Activated CD4-positive, alpha-beta memory T cell treated with anti-CD3 and anti-CD28 coated beads, Interleukin-2, amount 10 ng/mL, durations not matched to agents 7 days and 5 days (primary cell): ENCODE measurements around the gene FOXP4. TPM values are rescaled to one million over a fixed set of nuclear protein-coding genes. Genes with fewer than 3 reads are reported as not detected.

Experiments used
- CTCF ChIA-PET: fragments of 350-600 bp; sonication (Branson Sonifier 250); formaldehyde crosslinking; loops from one replicate; lab custom pipeline; 2021; ENCODE audit warnings: antibody characterized with exemption, inconsistent platforms; lab: Charles Lee
- POLR2A ChIA-PET: fragments of 350-600 bp; sonication (Branson Sonifier 250); formaldehyde crosslinking; loops from one replicate; lab custom pipeline; 2021; ENCODE audit warnings: antibody characterized with exemption; lab: Charles Lee
- DNase-seq: peaks from one replicate; pipeline ENCODE4 v3.0.0-alpha.2; 2020
- H3K27ac Mint-ChIP-seq: one replicate; pipeline ENCODE4 v1.8.0; 2021; ENCODE audit warnings: mild to moderate bottlenecking, mixed read lengths
- H3K27me3 Mint-ChIP-seq: one replicate; pipeline ENCODE4 v1.8.0; 2021; ENCODE audit warnings: mixed read lengths
- H3K36me3 Mint-ChIP-seq: one replicate; pipeline ENCODE4 v1.8.0; 2021; ENCODE audit warnings: low read depth, mixed read lengths
- H3K4me1 Mint-ChIP-seq: one replicate; pipeline ENCODE4 v1.8.0; 2021; ENCODE audit warnings: mixed read lengths
- H3K4me3 Mint-ChIP-seq: one replicate; pipeline ENCODE4 v1.8.0; 2021; ENCODE audit warnings: mild to moderate bottlenecking, mixed read lengths
- H3K9me3 Mint-ChIP-seq: one replicate; pipeline ENCODE4 v1.8.0; 2021; ENCODE audit warnings: mixed read lengths
- total RNA-seq, 2 experiments: library from RNA; stranded (reverse); gene quantifications; one replicate each; pipeline ENCODE4 v1.2.3, GENCODE V29; 2021

FOXP4 gene
- total RNA-seq, 2 experiments from 2014 or later = 7.9 to 8.5 TPM

- Mint-ChIP-seq H3K27me3 (peaks cover 50% of the 10 kb centered on the region), H3K36me3 (no peaks in the 10 kb centered on the region), H3K4me3 (no peak overlapping the region), H3K27ac (no peak overlapping the region), H3K4me1 (peaks cover 9% of the 10 kb centered on the region), H3K9me3 (no peaks in the 10 kb centered on the region)
- ChIA-PET POLR2A (no interaction called here), CTCF (no interaction called here)
- no peak for DNase-seq
Observed at GRCh38 chr6:41509580-41509979, 36.6 kb upstream of the FOXP4 start.

DNA sequence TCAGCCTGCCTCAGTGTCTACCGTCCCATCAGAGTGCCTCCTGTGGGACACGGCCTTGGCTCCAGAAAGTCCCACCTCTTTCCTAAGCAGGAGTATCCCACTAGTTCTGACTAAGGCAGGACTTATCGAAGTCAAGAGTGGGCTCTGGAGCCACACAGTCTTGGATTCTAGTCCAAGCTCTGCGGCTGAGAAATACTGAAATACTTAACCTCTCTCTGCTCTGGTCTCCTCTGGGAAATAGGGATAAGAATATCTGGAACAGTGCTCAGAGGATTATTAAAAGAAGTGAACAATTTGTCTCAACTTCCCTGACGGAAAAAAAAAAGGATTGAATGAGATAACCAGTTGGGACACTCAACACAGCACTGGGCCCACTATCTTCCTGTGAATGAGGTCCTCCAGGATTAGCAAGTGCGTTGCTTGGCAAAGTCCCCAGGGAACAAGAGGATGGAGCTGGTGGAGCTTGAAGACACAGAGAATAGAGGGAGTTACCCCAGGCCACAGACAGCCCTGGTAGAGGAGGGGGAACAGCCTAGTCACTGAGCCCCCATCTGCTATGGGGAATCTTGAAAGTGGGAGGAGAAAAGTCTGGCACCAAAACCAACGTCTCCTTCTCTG, 34.6 kb upstream of the FOXP4 start:
- no peak overlapping the region for H3K4me3 Mint-ChIP-seq
- CTCF ChIA-PET = no interaction called here

DNA sequence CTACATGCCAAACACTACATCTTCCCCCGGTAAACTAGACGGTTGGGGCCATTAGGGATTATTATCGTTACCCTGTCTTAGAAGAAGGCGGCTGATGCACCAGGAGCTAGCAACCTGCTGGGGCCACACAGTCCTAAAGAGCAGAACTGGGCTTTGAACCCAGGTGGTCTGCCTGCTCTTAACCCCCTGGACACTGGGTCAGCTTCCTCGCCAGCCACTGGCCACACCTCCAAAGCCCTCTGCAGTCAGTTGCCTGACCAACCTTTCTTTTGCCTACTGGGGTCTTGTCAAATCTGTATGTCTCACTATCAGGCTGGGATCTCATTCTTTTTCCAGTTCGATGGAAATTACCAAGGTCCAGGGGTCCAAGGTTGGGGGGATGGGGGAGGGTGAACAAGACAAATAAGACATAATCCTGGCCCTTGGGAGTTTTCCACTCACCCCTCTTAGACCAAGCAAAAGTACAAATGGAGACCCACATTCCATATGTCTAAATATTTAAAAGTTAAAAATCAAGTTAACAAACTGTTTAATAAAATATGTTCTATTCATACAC, 34.0 kb upstream of the FOXP4 start:
- POLR2A ChIA-PET = no interaction called here
- peaks cover 37% of the 10 kb centered on the region for H3K27me3 Mint-ChIP-seq
- CTCF ChIA-PET = no interaction called here

More for the DNA sequence above, 34.6 kb upstream of the FOXP4 start:
- Mint-ChIP-seq H3K4me1 (no peaks in the 10 kb centered on the region), H3K36me3 (no peaks in the 10 kb centered on the region), H3K27ac (no peak overlapping the region), H3K27me3 (peaks cover 38% of the 10 kb centered on the region), H3K9me3 (no peaks in the 10 kb centered on the region)
- DNase-seq = no peak
- POLR2A ChIA-PET = no interaction called here

GRCh38 chr6:41515995-41516394, 30.2 kb upstream of the FOXP4 start:
- Mint-ChIP-seq H3K27ac (no peak overlapping the region), H3K9me3 (no peaks in the 10 kb centered on the region), H3K36me3 (no peaks in the 10 kb centered on the region), H3K4me1 (no peaks in the 10 kb centered on the region), H3K4me3 (no peak overlapping the region), H3K27me3 (peaks cover 22% of the 10 kb centered on the region)
- ChIA-PET CTCF (no interaction called here), POLR2A (no interaction called here)
- DNase-seq = no peak

More for the DNA sequence above, 34.0 kb upstream of the FOXP4 start:
- H3K4me3 Mint-ChIP-seq = no peak overlapping the region
- no peaks in the 10 kb centered on the region for H3K4me1 Mint-ChIP-seq
- DNase-seq = no peak
- H3K27ac Mint-ChIP-seq = no peak overlapping the region
- H3K9me3 Mint-ChIP-seq = no peaks in the 10 kb centered on the region
- no peaks in the 10 kb centered on the region for H3K36me3 Mint-ChIP-seq

GRCh38 chr6:41518118-41518517, 28.1 kb upstream of the FOXP4 start:
- ChIA-PET CTCF (no interaction called here), POLR2A (no interaction called here)
- Mint-ChIP-seq H3K27me3 (peaks cover 29% of the 10 kb centered on the region), H3K4me1 (no peaks in the 10 kb centered on the region), H3K36me3 (no peaks in the 10 kb centered on the region), H3K4me3 (no peak overlapping the region), H3K9me3 (no peaks in the 10 kb centered on the region), H3K27ac (no peak overlapping the region)
- no peak for DNase-seq

- H3K9me3 Mint-ChIP-seq = no peaks in the 10 kb centered on the region
- DNase-seq = no peak
- ChIA-PET CTCF (no interaction called here), POLR2A (no interaction called here)
- H3K36me3 Mint-ChIP-seq = no peaks in the 10 kb centered on the region
- no peak overlapping the region for H3K4me3 Mint-ChIP-seq
- no peaks in the 10 kb centered on the region for H3K4me1 Mint-ChIP-seq
- H3K27ac Mint-ChIP-seq = no peak overlapping the region
- peaks cover 29% of the 10 kb centered on the region for H3K27me3 Mint-ChIP-seq
Observed at GRCh38 chr6:41519305-41519744, 26.9 kb upstream of the FOXP4 start.

DNA sequence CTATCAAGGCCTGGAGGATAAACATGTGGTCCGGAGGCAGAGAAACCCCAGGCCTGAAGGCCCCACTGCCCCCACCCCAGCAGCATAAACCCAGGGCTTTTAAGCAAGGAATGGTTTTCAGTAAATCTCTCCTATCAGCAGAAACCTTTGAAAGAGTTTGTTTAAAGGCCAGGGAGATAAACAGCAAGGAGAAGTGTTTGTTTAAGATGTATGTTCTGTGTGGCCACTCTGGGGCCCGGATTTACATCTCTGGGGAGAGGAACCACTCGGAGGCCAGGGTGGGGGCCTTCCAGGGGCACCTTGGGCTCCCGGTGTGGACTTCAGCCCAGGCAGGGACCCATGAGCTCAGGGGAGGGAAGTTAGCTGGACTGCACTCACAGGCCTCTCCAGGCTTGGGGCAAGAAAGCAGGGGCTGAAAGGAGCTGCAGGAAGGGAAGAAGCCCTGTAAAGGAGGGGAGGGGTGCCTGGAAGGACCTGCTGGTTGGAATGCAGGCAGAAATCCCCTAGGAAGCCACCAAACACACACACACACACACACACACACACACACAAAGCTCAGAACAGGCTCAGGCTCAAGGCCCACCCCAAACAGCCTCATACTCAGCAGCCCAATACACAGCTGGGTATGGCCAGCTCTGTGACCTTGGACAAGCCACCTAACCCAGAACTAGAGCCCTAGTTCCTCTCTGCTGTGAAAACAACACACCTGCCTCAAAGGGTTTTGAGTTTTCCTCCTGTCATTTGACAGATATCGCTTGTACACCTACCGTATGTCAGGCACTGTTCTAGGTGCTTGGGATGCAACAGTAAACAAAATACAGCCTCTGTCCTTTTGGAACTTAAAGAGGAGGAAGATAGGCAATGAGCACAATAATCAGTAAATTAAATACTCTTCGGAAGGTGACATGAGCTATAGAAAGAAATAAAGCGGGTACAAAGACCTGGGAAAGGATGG, 26.2 kb upstream of the FOXP4 start:
- H3K27ac Mint-ChIP-seq = no peak overlapping the region
- POLR2A ChIA-PET = no interaction called here
- no peaks in the 10 kb centered on the region for H3K9me3 Mint-ChIP-seq
- H3K4me3 Mint-ChIP-seq = no peak overlapping the region
- DNase-seq = no peak
- peaks cover 28% of the 10 kb centered on the region for H3K27me3 Mint-ChIP-seq
- H3K36me3 Mint-ChIP-seq = no peaks in the 10 kb centered on the region
- H3K4me1 Mint-ChIP-seq = no peaks in the 10 kb centered on the region
- CTCF ChIA-PET = interaction anchor here (0.8 kb wide), 1 partner anchor 163 kb away, joined by 3 read pairs; no protein-coding TSS in a partner anchor

GRCh38 chr6:41522780-41523548, 23.2 kb upstream of the FOXP4 start:
- no peak for DNase-seq
- peaks cover 31% of the 10 kb centered on the region for H3K27me3 Mint-ChIP-seq
- no peak overlapping the region for H3K27ac Mint-ChIP-seq
- H3K4me3 Mint-ChIP-seq = no peak overlapping the region
- H3K9me3 Mint-ChIP-seq = no peaks in the 10 kb centered on the region
- H3K36me3 Mint-ChIP-seq = no peaks in the 10 kb centered on the region
- no peaks in the 10 kb centered on the region for H3K4me1 Mint-ChIP-seq
- POLR2A ChIA-PET = no interaction called here
- CTCF ChIA-PET = interaction anchor here (0.8 kb wide), 1 partner anchor 98 kb away, joined by 3 read pairs; no protein-coding TSS in a partner anchor

DNA sequence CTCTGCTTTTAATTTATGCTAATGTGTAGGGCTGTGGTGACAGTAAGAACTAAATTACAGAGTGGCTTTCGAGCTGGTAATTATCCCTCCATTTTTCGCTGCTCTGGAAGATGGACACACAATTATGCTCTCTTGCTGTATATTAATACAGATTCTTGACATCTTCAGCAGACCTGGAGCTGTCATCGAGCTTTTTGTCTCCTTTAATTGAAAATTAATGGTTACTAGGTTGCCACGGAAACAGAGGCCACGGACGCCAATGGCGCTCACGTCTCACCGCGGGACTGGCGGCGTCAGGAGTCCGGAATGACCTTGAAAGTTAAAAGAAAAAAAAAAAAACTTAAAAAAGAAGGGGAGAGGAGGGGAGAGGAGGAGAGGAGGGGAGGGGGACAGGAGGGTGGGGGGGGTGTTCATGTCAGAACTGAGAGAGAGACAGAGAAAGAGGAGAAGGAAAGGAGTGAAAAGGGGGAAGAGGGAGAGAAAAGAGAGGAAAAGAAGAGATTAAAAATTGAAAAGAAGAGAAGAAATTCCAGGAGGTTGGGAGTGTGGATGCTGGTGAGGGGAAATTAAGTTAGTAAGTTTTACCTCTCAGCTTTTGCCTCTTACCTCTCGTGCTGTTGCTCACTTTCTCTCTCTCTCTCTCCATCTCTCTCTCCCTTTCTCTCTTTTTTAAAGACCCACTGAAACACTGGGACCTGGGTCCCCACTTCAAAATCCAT, 22.1 kb upstream of the FOXP4 start:
- Mint-ChIP-seq H3K36me3 (no peaks in the 10 kb centered on the region), H3K27me3 (peaks cover 36% of the 10 kb centered on the region), H3K9me3 (no peaks in the 10 kb centered on the region)

GRCh38 chr6:41524634-41525011, 21.6 kb upstream of the FOXP4 start:
- H3K4me3 Mint-ChIP-seq = no peak overlapping the region
- CTCF ChIA-PET = interaction anchor here (0.6 kb wide), 1 partner anchor 671 kb away, joined by 3 read pairs; no protein-coding TSS in a partner anchor

More for the DNA sequence above, 22.1 kb upstream of the FOXP4 start:
- Mint-ChIP-seq H3K27ac (no peak overlapping the region), H3K4me1 (no peaks in the 10 kb centered on the region), H3K4me3 (no peak overlapping the region)
- no peak for DNase-seq
- POLR2A ChIA-PET = no interaction called here
- CTCF ChIA-PET = interaction anchor here (0.8 kb wide), 1 partner anchor 99 kb away, joined by 3 read pairs; no protein-coding TSS in a partner anchor

DNA sequence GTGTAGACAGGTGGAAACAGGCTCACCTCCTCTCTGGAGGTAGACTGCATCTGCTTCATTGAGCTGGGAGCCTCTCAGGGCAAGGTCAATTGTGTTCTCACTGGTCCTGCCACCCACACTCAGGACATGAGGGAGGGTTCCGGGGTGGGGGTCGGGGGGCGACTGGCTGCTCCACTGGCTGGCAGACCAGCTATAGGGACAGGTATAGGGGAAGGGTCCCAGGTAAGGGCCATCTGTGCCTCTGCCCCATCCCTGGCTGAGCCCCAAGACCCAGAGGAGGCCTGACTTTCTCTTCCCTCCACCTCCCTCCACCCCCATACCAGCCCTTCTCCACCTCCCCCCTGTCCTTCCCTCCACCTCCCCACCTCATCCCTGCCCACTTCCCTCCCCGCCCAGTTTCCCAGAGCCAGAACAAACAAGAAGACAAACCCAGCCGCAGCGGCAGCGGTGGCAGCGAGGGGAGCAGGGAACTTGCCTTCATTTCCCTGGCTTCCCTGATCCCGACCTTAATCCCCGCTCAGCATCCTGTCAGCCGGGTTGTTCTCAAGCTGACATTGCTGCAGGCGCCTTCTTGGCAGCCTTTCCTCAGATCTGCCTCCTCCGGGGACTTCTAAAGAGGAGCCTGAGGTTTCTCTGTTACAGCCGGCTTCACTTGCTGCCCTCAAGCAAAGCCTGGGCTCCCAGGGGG, 18.3 kb upstream of the FOXP4 start:
- H3K27ac Mint-ChIP-seq = no peak overlapping the region
- H3K4me1 Mint-ChIP-seq = peaks cover 18% of the 10 kb centered on the region
- DNase-seq = no peak
- H3K9me3 Mint-ChIP-seq = no peaks in the 10 kb centered on the region
- H3K4me3 Mint-ChIP-seq = no peak overlapping the region
- no peaks in the 10 kb centered on the region for H3K36me3 Mint-ChIP-seq
- CTCF ChIA-PET = no interaction called here
- peaks cover 50% of the 10 kb centered on the region for H3K27me3 Mint-ChIP-seq
- POLR2A ChIA-PET = no interaction called here

More at GRCh38 chr6:41524634-41525011, 21.6 kb upstream of the FOXP4 start:
- no peaks in the 10 kb centered on the region for H3K36me3 Mint-ChIP-seq
- H3K4me1 Mint-ChIP-seq = no peaks in the 10 kb centered on the region
- H3K27me3 Mint-ChIP-seq = peaks cover 39% of the 10 kb centered on the region
- POLR2A ChIA-PET = no interaction called here
- no peak overlapping the region for H3K27ac Mint-ChIP-seq
- H3K9me3 Mint-ChIP-seq = no peaks in the 10 kb centered on the region
- DNase-seq = no peak
